GM12892 (cell line): ENCODE measurements around the gene ASAH2B.
"Not testable (repeated sequence)": the region's sequence is repeated elsewhere in the genome, so short reads cannot be mapped to it uniquely, and the experiment has no call there.

ENCODE experiments used
- POLR2A ChIP-seq: IDR thresholded peaks from 2 replicates; pipeline ENCODE4 v1.6.1; 2011; ENCODE audit warnings: low read depth, low read length, control low read depth
- POLR2AphosphoS5 ChIP-seq: IDR thresholded peaks from 2 replicates; pipeline ENCODE4 v1.6.1; 2011; ENCODE audit warnings: low read depth, low read length, control low read depth

DNA sequence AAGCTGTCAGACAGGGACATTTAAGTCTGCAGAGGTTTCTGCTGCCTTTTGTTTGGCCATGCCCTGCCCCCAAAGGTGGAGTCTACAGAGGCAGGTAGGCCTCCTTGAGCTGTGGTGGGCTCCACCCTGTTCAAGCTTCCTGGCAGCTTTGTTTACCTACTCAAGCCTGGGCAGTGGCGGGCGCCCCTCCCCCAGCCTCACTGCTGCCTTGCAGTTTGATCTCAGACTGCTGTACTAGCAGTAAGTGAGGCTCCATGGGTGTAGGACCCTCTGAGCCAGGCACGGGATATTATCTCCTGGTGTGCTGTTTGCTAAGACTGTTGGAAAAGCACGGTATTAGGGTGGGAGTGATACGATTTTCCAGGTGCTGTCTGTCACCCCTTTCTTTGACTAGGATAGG, 48.2 kb downstream of the ASAH2B start:
- TF ChIP-seq POLR2AphosphoS5, POLR2A: not testable (repeated sequence)
